Measurements from ENCODE around the gene WDR11. TPM values are rescaled to one million over a fixed set of nuclear protein-coding genes. Genes with fewer than 3 reads are reported as not detected.

The WDR11 gene
- polyA plus RNA-seq, 3 donors, result 32.9 to 68.0 (median 50.1) TPM

DNA sequence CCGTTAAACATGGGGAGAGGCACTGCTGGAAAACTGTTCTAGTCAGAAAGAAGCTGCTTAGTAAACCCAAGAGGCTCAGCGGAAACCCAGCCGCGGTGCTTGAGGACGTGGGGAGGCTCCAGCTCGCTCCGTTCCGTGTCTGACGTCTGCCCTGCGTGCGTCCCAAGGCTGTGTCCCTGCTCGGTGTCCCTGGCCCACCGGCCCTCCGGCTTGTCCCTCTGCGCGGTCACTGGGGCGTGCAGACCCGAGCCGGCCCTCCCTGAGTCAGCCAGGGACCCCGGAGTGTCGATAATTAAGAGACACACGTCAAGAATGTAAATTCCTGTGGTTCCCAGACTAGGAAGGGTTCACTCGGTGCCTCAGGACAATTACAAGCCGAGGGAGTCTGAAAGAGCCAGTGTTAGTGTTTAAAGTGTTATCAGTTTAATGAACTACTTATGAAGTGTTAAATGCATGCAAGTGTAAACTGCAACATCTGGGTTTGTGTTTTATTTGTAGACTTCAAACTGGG lies 98.9 kb downstream of the WDR11 start:
- Histone ChIP-seq H3K4me3 (replicated peaks in 1 of 3; ENCODE audit: low read depth in 2 of 3, low read length in 3 of 3) (no peak overlapping the region), H3K4me2 (replicated peaks; ENCODE audit: extremely low read depth, low read length, poor library complexity, severe bottlenecking) (no peak overlapping the region), H3K79me2 (ENCODE audit: insufficient read depth, low read length) (no peaks in the 10 kb centered on the region), H3K36me3 (replicated peaks in 1 of 2; ENCODE audit: control insufficient read depth in 1 of 2, insufficient read depth in 2 of 2, low read length in 2 of 2) (no peaks in the 10 kb centered on the region), H2AFZ (ENCODE audit: insufficient read depth, low read depth, low read length, poor library complexity, severe bottlenecking) (no peak overlapping the region), H3K27ac (ENCODE audit: low read depth in 1 of 2, low read length in 2 of 2) (no peak overlapping the region), H3K4me1 (ENCODE audit: control insufficient read depth in 1 of 2, insufficient read depth in 2 of 2, low read length in 2 of 2) (peaks cover 5 to 7% of the 10 kb centered on the region in 2 donors), H4K20me1 (ENCODE audit: insufficient read depth, low read length) (no peaks in the 10 kb centered on the region), H3K9ac (ENCODE audit: insufficient read depth, low read length, poor library complexity, severe bottlenecking) (no peak overlapping the region), H3K9me3 (replicated peaks in 1 of 2; ENCODE audit: control insufficient read depth in 1 of 2, insufficient read depth in 1 of 2, low read length in 2 of 2) (peaks cover 15 to 42% of the 10 kb centered on the region in 2 donors), H3K27me3 (ENCODE audit: control insufficient read depth in 2 of 2, insufficient read depth in 2 of 2, low read length in 2 of 2) (peaks cover 48 to 66% of the 10 kb centered on the region in 2 donors)
- Mint-ChIP-seq H3K36me3 (no peaks in the 10 kb centered on the region), H3K27ac (no peak overlapping the region), H3K9me3 (peaks cover 3 to 30% (median 26%) of the 10 kb centered on the region in 7 donors), H3K27me3 (ENCODE audit: low read depth in 3 of 3) (peaks cover 53 to 78% (median 69%) of the 10 kb centered on the region in 3 donors), H3K4me3 (peak overlapping the region in 1 of 2 donors; percentile 69), H3K4me1 (peaks cover 4% of the 10 kb centered on the region)
- DNase-seq, result no peak
- 3% methylated on average over 24 of the region's 24 CpGs for WGBS (ENCODE audit: insufficient coverage)
- intact Hi-C loops (cut with micrococcal nuclease), result no loop called here
- TF ChIP-seq CTCF (IDR thresholded peaks at IDR 0.05), result no peak

DNA sequence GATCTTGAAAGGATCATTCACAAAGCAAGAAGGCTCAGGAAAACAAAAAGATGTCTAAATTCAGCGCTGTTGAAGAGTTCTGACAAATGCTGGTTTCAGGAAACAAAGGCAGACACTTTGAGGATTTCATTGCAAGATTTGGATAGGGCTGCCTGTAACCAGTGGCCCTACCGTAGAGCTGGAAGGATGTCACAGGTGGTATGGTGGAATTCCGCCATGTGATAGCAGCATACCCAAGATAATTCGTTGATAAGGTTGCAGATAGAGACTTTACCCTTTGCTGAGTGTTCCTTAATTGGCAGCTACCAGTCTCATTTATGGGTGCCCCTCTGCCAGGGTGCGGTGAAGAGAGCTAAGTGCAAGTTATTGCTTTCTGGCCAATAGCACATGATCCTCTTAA lies 100.1 kb downstream of the WDR11 start:
- H4K20me1 ChIP-seq (ENCODE audit: insufficient read depth, low read length), result no peaks in the 10 kb centered on the region
- peaks cover 55 to 78% of the 10 kb centered on the region in 2 donors for H3K27me3 ChIP-seq (ENCODE audit: control insufficient read depth in 2 of 2, insufficient read depth in 2 of 2, low read length in 2 of 2)
- no peak for DNase-seq
- H3K36me3 ChIP-seq (replicated peaks in 1 of 2; ENCODE audit: control insufficient read depth in 1 of 2, insufficient read depth in 2 of 2, low read length in 2 of 2), result no peaks in the 10 kb centered on the region
- no peak overlapping the region for H3K27ac ChIP-seq (ENCODE audit: low read depth in 1 of 2, low read length in 2 of 2)
- no peak overlapping the region for H3K4me3 ChIP-seq (replicated peaks in 1 of 3; ENCODE audit: low read depth in 2 of 3, low read length in 3 of 3)
- H2AFZ ChIP-seq (ENCODE audit: insufficient read depth, low read depth, low read length, poor library complexity, severe bottlenecking), result no peak overlapping the region
- intact Hi-C loops (cut with micrococcal nuclease), result no loop called here
- peaks cover 20 to 48% of the 10 kb centered on the region in 2 donors for H3K9me3 ChIP-seq (replicated peaks in 1 of 2; ENCODE audit: control insufficient read depth in 1 of 2, insufficient read depth in 1 of 2, low read length in 2 of 2)
- TF ChIP-seq CTCF (IDR thresholded peaks at IDR 0.05), result no peak
- no peaks in the 10 kb centered on the region for H3K36me3 Mint-ChIP-seq
- H3K4me2 ChIP-seq (replicated peaks; ENCODE audit: extremely low read depth, low read length, poor library complexity, severe bottlenecking), result no peak overlapping the region
- peak overlapping the region in 1 of 2 donors; percentile 76 for H3K4me3 Mint-ChIP-seq
- H3K4me1 Mint-ChIP-seq, result peaks cover 4% of the 10 kb centered on the region
- no peaks in the 10 kb centered on the region for H3K79me2 ChIP-seq (ENCODE audit: insufficient read depth, low read length)
- peaks cover 4 to 30% (median 26%) of the 10 kb centered on the region in 7 donors for H3K9me3 Mint-ChIP-seq
- no peak overlapping the region for H3K27ac Mint-ChIP-seq
- H3K9ac ChIP-seq (ENCODE audit: insufficient read depth, low read length, poor library complexity, severe bottlenecking), result no peak overlapping the region
- peaks cover 50 to 78% (median 69%) of the 10 kb centered on the region in 3 donors for H3K27me3 Mint-ChIP-seq (ENCODE audit: low read depth in 3 of 3)
- peaks cover 5 to 7% of the 10 kb centered on the region in 2 donors for H3K4me1 ChIP-seq (ENCODE audit: control insufficient read depth in 1 of 2, insufficient read depth in 2 of 2, low read length in 2 of 2)
- WGBS (ENCODE audit: insufficient coverage), result 85% methylated on average over 5 of the region's 5 CpGs

Data from CD14-positive monocyte (primary cell).